ENCODE data around the gene CPPED1.
"Not testable (repeated sequence)": the region's sequence is repeated elsewhere in the genome, so short reads cannot be mapped to it uniquely, and the experiment has no call there.

The CPPED1 gene

DNA sequence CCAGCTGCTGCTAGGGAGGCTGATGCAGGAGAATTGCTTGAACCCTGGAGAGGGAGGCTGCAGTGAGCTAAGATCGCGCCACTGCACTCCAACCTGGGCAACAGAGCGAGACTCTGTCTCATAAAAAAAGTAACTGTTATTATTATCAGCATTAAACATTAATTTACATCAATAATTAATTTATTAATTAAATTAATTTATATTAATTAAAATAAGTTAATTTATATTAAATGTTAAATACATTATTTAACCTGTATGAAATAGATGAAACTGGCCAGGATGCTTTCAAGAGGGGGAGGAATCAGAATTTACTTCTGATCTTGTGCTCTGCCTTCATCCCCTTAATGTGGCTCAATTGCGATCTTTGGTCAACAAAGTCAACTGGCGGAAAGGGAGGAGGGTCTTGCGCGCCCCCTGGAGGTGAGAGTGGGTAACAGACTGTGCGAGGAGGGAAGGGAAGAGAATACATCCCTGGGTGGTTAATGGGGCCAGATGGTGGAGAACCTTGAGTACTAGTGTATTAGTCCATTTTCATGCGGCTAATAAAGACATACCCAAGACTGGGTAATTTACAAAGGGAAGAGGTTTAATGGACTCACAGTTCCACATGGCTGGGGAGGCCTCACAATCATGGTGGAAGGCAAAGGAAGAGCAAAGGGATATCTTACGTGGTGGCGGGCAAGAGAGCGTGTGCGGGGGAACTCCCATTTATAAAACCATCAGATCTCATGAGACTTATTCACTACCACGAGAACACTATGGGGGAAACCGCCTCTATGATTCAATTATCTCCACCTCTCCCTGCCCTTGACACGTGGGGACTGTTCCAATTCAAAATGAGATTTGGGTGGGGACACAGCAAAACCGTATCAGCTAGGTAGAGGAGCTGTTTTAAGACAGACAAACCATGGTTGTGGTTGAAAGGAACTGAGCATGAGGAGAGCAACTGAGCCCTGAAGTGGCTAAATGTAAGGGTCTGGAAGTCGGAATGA, 15.7 kb upstream of the CPPED1 start:
- WGBS, 2 experiments, result 65 to 66% methylated on average over 17 of the region's 18 CpGs
- H3K4me3 ChIP-seq (ENCODE audit: insufficient read depth, low read depth, low read length), result no peak overlapping the region
- no peak overlapping the region for H3K27ac ChIP-seq (ENCODE audit: insufficient read depth, low read depth, low read length, poor library complexity, severe bottlenecking)

GRCh38 chr16:12818326-12818725, 14.6 kb upstream of the CPPED1 start:
- Histone ChIP-seq H3K9me3 (ENCODE audit: control insufficient read depth, low read length) (no peaks in the 10 kb centered on the region), H3K36me3 (ENCODE audit: control insufficient read depth, insufficient read depth, low read length) (no peaks in the 10 kb centered on the region), H3K27ac (ENCODE audit: insufficient read depth, low read depth, low read length, poor library complexity, severe bottlenecking) (no peak overlapping the region), H3K4me1 (ENCODE audit: control insufficient read depth, insufficient read depth, low read length) (no peaks in the 10 kb centered on the region), H3K27me3 (ENCODE audit: control insufficient read depth, insufficient read depth, low read length, poor library complexity, severe bottlenecking) (no peaks in the 10 kb centered on the region), H3K4me3 (ENCODE audit: insufficient read depth, low read depth, low read length) (no peak overlapping the region)
- 92 to 93% methylated on average over 4 of the region's 4 CpGs for WGBS, 2 experiments

More for the DNA sequence above, 15.7 kb upstream of the CPPED1 start:
- no peaks in the 10 kb centered on the region for H3K27me3 ChIP-seq (ENCODE audit: control insufficient read depth, insufficient read depth, low read length, poor library complexity, severe bottlenecking)
- H3K4me1 ChIP-seq (ENCODE audit: control insufficient read depth, insufficient read depth, low read length), result no peaks in the 10 kb centered on the region
- no peaks in the 10 kb centered on the region for H3K9me3 ChIP-seq (ENCODE audit: control insufficient read depth, low read length)
- H3K36me3 ChIP-seq (ENCODE audit: control insufficient read depth, insufficient read depth, low read length), result no peaks in the 10 kb centered on the region

- not testable (repeated sequence) for H3K27ac ChIP-seq (ENCODE audit: insufficient read depth, low read depth, low read length, poor library complexity, severe bottlenecking); H3K36me3 ChIP-seq (ENCODE audit: control insufficient read depth, insufficient read depth, low read length); H3K4me3 ChIP-seq (ENCODE audit: insufficient read depth, low read depth, low read length); H3K9me3 ChIP-seq (ENCODE audit: control insufficient read depth, low read length); H3K27me3 ChIP-seq (ENCODE audit: control insufficient read depth, insufficient read depth, low read length, poor library complexity, severe bottlenecking); H3K4me1 ChIP-seq (ENCODE audit: control insufficient read depth, insufficient read depth, low read length)
- WGBS, 2 experiments, result 89 to 93% methylated on average over 4 of the region's 4 CpGs
Observed at GRCh38 chr16:12816791-12817214, 13.1 kb upstream of the CPPED1 start.

DNA sequence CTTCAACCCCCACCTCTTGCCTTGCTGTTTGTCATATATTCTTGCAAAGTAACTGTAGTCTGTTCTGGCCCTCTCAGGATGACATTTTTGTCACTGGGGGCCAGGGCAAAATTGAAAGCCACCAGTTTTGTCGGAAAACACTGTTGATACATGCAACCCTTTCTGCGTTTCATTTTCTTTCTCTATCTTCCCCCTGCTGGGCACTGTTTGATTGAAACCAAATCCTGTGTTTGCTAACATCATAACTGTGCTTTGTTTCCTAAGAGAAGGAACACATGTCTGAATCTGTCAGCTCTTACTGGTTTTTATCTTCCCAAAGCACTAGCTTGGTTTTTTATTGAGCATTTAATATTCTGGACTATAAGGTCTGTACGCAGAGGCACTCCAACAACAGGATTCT, 11.7 kb upstream of the CPPED1 start:
- no peak overlapping the region for H3K27ac ChIP-seq (ENCODE audit: insufficient read depth, low read depth, low read length, poor library complexity, severe bottlenecking)
- H3K27me3 ChIP-seq (ENCODE audit: control insufficient read depth, insufficient read depth, low read length, poor library complexity, severe bottlenecking), result no peaks in the 10 kb centered on the region
- H3K4me1 ChIP-seq (ENCODE audit: control insufficient read depth, insufficient read depth, low read length), result no peaks in the 10 kb centered on the region
- H3K9me3 ChIP-seq (ENCODE audit: control insufficient read depth, low read length), result no peaks in the 10 kb centered on the region
- 85 to 87% methylated on average over 3 of the region's 3 CpGs for WGBS, 2 experiments
- no peak overlapping the region for H3K4me3 ChIP-seq (ENCODE audit: insufficient read depth, low read depth, low read length)
- H3K36me3 ChIP-seq (ENCODE audit: control insufficient read depth, insufficient read depth, low read length), result no peaks in the 10 kb centered on the region

GRCh38 chr16:12813734-12814133, 10.0 kb upstream of the CPPED1 start:
- not testable (repeated sequence) for H3K4me1 ChIP-seq (ENCODE audit: control insufficient read depth, insufficient read depth, low read length); H3K9me3 ChIP-seq (ENCODE audit: control insufficient read depth, low read length); H3K27ac ChIP-seq (ENCODE audit: insufficient read depth, low read depth, low read length, poor library complexity, severe bottlenecking); H3K4me3 ChIP-seq (ENCODE audit: insufficient read depth, low read depth, low read length); H3K36me3 ChIP-seq (ENCODE audit: control insufficient read depth, insufficient read depth, low read length); H3K27me3 ChIP-seq (ENCODE audit: control insufficient read depth, insufficient read depth, low read length, poor library complexity, severe bottlenecking)
- WGBS, 2 experiments, result 93 to 98% methylated on average over 2 to 3 of the region's 3 CpGs

DNA sequence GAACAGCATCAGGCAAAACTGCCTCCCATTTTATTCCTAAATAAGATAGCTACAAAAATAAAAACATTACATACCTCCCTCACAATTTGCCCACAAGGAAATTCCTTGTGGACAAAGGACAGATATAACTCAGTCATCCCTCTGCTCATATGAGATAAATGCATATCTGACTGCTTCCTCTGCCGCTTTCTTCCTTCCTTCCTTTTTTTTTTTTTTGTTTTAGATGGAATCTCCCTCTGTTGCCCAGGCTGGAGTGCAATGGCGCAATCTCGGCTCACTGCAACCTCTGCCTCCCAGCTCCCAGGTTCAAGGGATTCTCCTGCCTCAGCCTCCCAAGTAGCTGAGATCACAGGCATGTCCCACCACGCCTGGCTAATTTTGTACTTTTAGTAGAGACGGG, 9.6 kb upstream of the CPPED1 start:
- not testable (repeated sequence) for H3K9me3 ChIP-seq (ENCODE audit: control insufficient read depth, low read length); H3K4me1 ChIP-seq (ENCODE audit: control insufficient read depth, insufficient read depth, low read length); H3K36me3 ChIP-seq (ENCODE audit: control insufficient read depth, insufficient read depth, low read length); H3K27me3 ChIP-seq (ENCODE audit: control insufficient read depth, insufficient read depth, low read length, poor library complexity, severe bottlenecking); H3K4me3 ChIP-seq (ENCODE audit: insufficient read depth, low read depth, low read length); H3K27ac ChIP-seq (ENCODE audit: insufficient read depth, low read depth, low read length, poor library complexity, severe bottlenecking)
- WGBS, 2 experiments, result 92 to 94% methylated on average over 5 of the region's 5 CpGs

DNA sequence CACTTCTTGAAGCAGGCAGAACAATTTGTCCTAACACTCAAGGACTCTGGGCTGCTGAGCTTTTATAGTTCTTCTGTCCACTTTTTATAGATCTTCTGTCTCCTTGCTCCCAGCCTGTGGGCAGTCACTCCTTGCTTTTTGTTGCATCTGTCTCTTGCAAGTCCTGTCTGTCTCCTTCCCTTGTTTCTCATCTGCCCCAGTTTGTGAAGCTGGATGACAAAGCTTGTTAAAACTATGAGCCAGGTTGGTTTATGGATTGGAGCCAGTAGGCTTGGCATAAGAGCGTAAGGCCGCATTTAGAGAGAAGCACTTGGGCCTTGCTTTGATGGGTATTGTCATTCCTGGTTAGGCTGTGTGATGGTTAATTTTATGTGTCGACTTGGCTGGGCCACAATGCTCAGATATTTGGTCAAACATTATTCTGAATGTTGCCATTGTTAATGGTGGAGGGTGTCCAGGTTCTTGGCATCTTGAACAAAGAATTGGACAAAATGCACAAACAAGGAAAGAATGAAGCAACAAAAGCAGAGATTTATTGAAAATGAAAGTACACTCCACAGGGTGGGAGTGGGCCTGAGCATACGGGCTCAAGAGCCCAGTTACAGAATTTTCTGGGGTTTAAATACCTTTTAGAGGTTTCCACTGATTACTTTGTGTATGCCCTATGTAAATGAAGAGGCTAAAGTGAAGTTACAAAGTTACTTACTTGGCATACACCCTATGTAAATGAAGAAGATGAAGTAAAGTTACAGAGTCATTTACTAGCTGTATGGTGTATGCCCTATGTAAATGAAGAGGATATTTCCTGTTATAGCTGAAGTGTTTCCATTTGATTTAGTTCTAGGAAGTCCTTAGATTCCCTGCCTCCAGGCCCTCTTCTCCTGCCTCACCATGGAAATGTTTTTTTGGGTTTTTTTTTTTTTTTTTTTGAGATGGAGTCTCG, 8.0 kb upstream of the CPPED1 start:
- Histone ChIP-seq H3K27me3 (ENCODE audit: control insufficient read depth, insufficient read depth, low read length, poor library complexity, severe bottlenecking) (no peaks in the 10 kb centered on the region), H3K9me3 (ENCODE audit: control insufficient read depth, low read length) (no peaks in the 10 kb centered on the region)
- 89 to 92% methylated on average over 5 of the region's 5 CpGs for WGBS, 2 experiments

GRCh38 chr16:12805066-12805465, 1.4 kb upstream of the CPPED1 start:
- WGBS, 2 experiments, result 89 to 96% methylated on average over 2 of the region's 2 CpGs
- Histone ChIP-seq H3K36me3 (ENCODE audit: control insufficient read depth, insufficient read depth, low read length) (no peaks in the 10 kb centered on the region), H3K4me1 (ENCODE audit: control insufficient read depth, insufficient read depth, low read length) (peaks cover 2% of the 10 kb centered on the region), H3K27me3 (ENCODE audit: control insufficient read depth, insufficient read depth, low read length, poor library complexity, severe bottlenecking) (no peaks in the 10 kb centered on the region), H3K27ac (ENCODE audit: insufficient read depth, low read depth, low read length, poor library complexity, severe bottlenecking) (no peak overlapping the region), H3K4me3 (ENCODE audit: insufficient read depth, low read depth, low read length) (no peak overlapping the region), H3K9me3 (ENCODE audit: control insufficient read depth, low read length) (no peaks in the 10 kb centered on the region)

More for the DNA sequence above, 8.0 kb upstream of the CPPED1 start:
- Histone ChIP-seq H3K36me3 (ENCODE audit: control insufficient read depth, insufficient read depth, low read length) (no peaks in the 10 kb centered on the region), H3K27ac (ENCODE audit: insufficient read depth, low read depth, low read length, poor library complexity, severe bottlenecking) (no peak overlapping the region), H3K4me1 (ENCODE audit: control insufficient read depth, insufficient read depth, low read length) (no peaks in the 10 kb centered on the region), H3K4me3 (ENCODE audit: insufficient read depth, low read depth, low read length) (no peak overlapping the region)

DNA sequence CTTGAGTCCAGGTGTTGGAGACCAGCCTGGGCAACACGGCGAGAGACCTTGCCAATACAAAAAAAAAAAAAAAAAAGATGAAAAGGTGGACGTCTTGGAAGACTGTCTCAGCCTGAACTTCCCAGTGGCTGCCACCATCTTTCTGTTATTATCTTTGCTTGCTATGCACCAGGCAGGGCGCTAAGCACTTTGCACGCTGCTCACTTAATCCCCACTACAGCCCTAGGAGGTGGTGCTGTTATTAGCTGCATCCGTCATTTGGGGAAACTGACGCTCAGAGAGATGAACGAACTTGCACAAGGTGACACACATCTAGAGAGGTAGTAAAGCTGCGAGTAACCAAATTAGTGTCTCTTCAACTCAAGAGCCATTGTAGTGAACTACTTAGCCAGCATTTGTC, 708 bp upstream of the CPPED1 start:
- no peak overlapping the region for H3K27ac ChIP-seq (ENCODE audit: insufficient read depth, low read depth, low read length, poor library complexity, severe bottlenecking)
- H3K36me3 ChIP-seq (ENCODE audit: control insufficient read depth, insufficient read depth, low read length), result no peaks in the 10 kb centered on the region
- H3K4me3 ChIP-seq (ENCODE audit: insufficient read depth, low read depth, low read length), result no peak overlapping the region
- WGBS, 2 experiments, result 92 to 93% methylated on average over 9 of the region's 9 CpGs
- H3K27me3 ChIP-seq (ENCODE audit: control insufficient read depth, insufficient read depth, low read length, poor library complexity, severe bottlenecking), result no peaks in the 10 kb centered on the region
- H3K4me1 ChIP-seq (ENCODE audit: control insufficient read depth, insufficient read depth, low read length), result peaks cover 2% of the 10 kb centered on the region
- H3K9me3 ChIP-seq (ENCODE audit: control insufficient read depth, low read length), result no peaks in the 10 kb centered on the region

GRCh38 chr16:12802661-12803060, 1.0 kb downstream of the CPPED1 start:
- no peaks in the 10 kb centered on the region for H3K9me3 ChIP-seq (ENCODE audit: control insufficient read depth, low read length)
- 86 to 90% methylated on average over 6 of the region's 6 CpGs for WGBS, 2 experiments

More at GRCh38 chr16:12802661-12803060, 1.0 kb downstream of the CPPED1 start:
- H3K27ac ChIP-seq (ENCODE audit: insufficient read depth, low read depth, low read length, poor library complexity, severe bottlenecking), result no peak overlapping the region
- no peaks in the 10 kb centered on the region for H3K36me3 ChIP-seq (ENCODE audit: control insufficient read depth, insufficient read depth, low read length)
- peak overlapping the region; percentile 78 for H3K4me3 ChIP-seq (ENCODE audit: insufficient read depth, low read depth, low read length)
- no peaks in the 10 kb centered on the region for H3K27me3 ChIP-seq (ENCODE audit: control insufficient read depth, insufficient read depth, low read length, poor library complexity, severe bottlenecking)
- H3K4me1 ChIP-seq (ENCODE audit: control insufficient read depth, insufficient read depth, low read length), result peaks cover 2% of the 10 kb centered on the region

Data from ectodermal cell (in vitro differentiated cells).